Prostate gland (tissue), 2 donors: ENCODE data around the gene CHCHD3. TPM values are rescaled to one million over a fixed set of nuclear protein-coding genes. Genes with fewer than 3 reads are reported as not detected.

Experiments
- DNase-seq: peaks from one replicate; pipeline ENCODE4 v3.0.0-alpha.2; 2019; ENCODE audit warnings: low spot score
- H3K27ac ChIP-seq, 2 donors: fragments of 200-600 bp; sonication (generic); 2 replicates each; pipeline ENCODE4 v1.5.1; 2017 to 2019
- H3K27me3 ChIP-seq: fragments of 200-600 bp; sonication (generic); replicated peaks from 2 replicates; pipeline ENCODE4 v1.5.1; 2019; ENCODE audit not compliant: insufficient read depth
- H3K36me3 ChIP-seq, 2 donors: fragments of 200-600 bp; sonication (generic); 1 replicate in 1 of 2; 2 replicates in 1 of 2; pipeline versions ENCODE4 v1.5.1 to v1.8.1; 2017 to 2019
- H3K4me1 ChIP-seq: fragments of 200-600 bp; sonication (generic); replicated peaks from 2 replicates; pipeline ENCODE4 v1.5.1; 2019
- H3K4me3 ChIP-seq, 2 donors: fragments of 200-600 bp; sonication (generic); 2 replicates each; pipeline ENCODE4 v1.5.1; 2017 to 2019
- H3K9me3 ChIP-seq: fragments of 200-600 bp; sonication (generic); 2 replicates; pipeline ENCODE4 v1.5.1; 2017
- CTCF ChIP-seq, 4 experiments: fragments of 200-600 bp in 2 of 4; fragments of 450-650 bp in 2 of 4; sonication (generic) in 2 of 4; IDR thresholded peaks; 1 replicate in 3 of 4; 2 replicates in 1 of 4; pipeline ENCODE4 v1.5.1; 2016 to 2019; ENCODE audit warnings: antibody characterized with exemption in 4 of 4, mild to moderate bottlenecking in 2 of 4, moderate library complexity in 2 of 4
- POLR2A ChIP-seq: fragments of 450-650 bp; IDR thresholded peaks from one replicate; pipeline ENCODE4 v1.6.1; 2016; ENCODE audit warnings: antibody characterized with exemption, mild to moderate bottlenecking
- POLR2AphosphoS5 ChIP-seq: sonication (generic); formaldehyde crosslinking; IDR thresholded peaks from one replicate; pipeline ENCODE4 v1.6.1; 2017; ENCODE audit warnings: antibody characterized with exemption
- WGBS: methylation state at CpG from one replicate; pipeline ENCODE4 v1.1.5; 2018; 5-methylcytosine and 5-hydroxymethylcytosine counted together
- intact Hi-C: fragments of 100-400 bp; cut with DNase I; formaldehyde crosslinking; loops from one replicate; pipeline ENCODE4 v1.14.2; 2022
- total RNA-seq, 2 donors: library from RNA; depleted of rRNA; stranded (reverse); fragments of >200 nt; gene quantifications; one replicate each; pipeline ENCODE4 v1.1.0, GENCODE V29; 2016

CHCHD3 gene
- total RNA-seq, 2 donors from 2014 or later: 33.2 to 40.9 TPM

GRCh38 chr7:132966754-132967469, 115.0 kb downstream of the CHCHD3 start:
- intact Hi-C loops: no loop called here
- Histone ChIP-seq H3K4me3 (no peak overlapping the region), H3K27me3 (no peaks in the 10 kb centered on the region), H3K36me3 (no peaks in the 10 kb centered on the region), H3K27ac (no peak overlapping the region), H3K9me3 (no peaks in the 10 kb centered on the region), H3K4me1 (no peaks in the 10 kb centered on the region)
- DNase-seq: no peak
- TF ChIP-seq CTCF (IDR thresholded peaks at IDR 0.05) (no peak), POLR2A (no peak), POLR2AphosphoS5 (no peak)
- WGBS: 93% methylated on average over 5 of the region's 5 CpGs

- Histone ChIP-seq H3K36me3 (no peaks in the 10 kb centered on the region), H3K27me3 (no peaks in the 10 kb centered on the region), H3K27ac (no peak overlapping the region), H3K4me3 (no peak overlapping the region), H3K9me3 (no peaks in the 10 kb centered on the region), H3K4me1 (no peaks in the 10 kb centered on the region)
- TF ChIP-seq CTCF (IDR thresholded peaks at IDR 0.05): no peak
- no peak for TF ChIP-seq POLR2AphosphoS5
- TF ChIP-seq POLR2A: no peak
- DNase-seq: no peak
- WGBS: 74% methylated on average over 3 of the region's 3 CpGs
- intact Hi-C loops: no loop called here
Measured at GRCh38 chr7:132965951-132966350, 115.9 kb downstream of the CHCHD3 start.

- Histone ChIP-seq H3K27me3 (no peaks in the 10 kb centered on the region), H3K27ac (no peak overlapping the region), H3K9me3 (no peaks in the 10 kb centered on the region), H3K4me1 (no peaks in the 10 kb centered on the region), H3K36me3 (no peaks in the 10 kb centered on the region), H3K4me3 (no peak overlapping the region)
- no peak for DNase-seq
- no peak for TF ChIP-seq CTCF (IDR thresholded peaks at IDR 0.05)
- no peak for TF ChIP-seq POLR2A
- no peak for TF ChIP-seq POLR2AphosphoS5
- intact Hi-C loops: no loop called here
- WGBS: 75% methylated on average over 6 of the region's 6 CpGs
Measured at GRCh38 chr7:132964876-132965275, 117.0 kb downstream of the CHCHD3 start.

- no peaks in the 10 kb centered on the region for H3K4me1 ChIP-seq
- no peak for DNase-seq
- intact Hi-C loops: no loop called here
- H3K9me3 ChIP-seq: no peaks in the 10 kb centered on the region
- H3K27ac ChIP-seq: no peak overlapping the region
- TF ChIP-seq CTCF (IDR thresholded peaks at IDR 0.05) (no peak), POLR2A (no peak), POLR2AphosphoS5 (no peak)
- no peaks in the 10 kb centered on the region for H3K27me3 ChIP-seq
- H3K4me3 ChIP-seq: no peak overlapping the region
- WGBS: 74% methylated on average over 6 of the region's 6 CpGs
- no peaks in the 10 kb centered on the region for H3K36me3 ChIP-seq
Measured at GRCh38 chr7:132959891-132960290, 122.0 kb downstream of the CHCHD3 start.

GRCh38 chr7:132956556-132956955, 125.3 kb downstream of the CHCHD3 start:
- no peak for TF ChIP-seq POLR2A
- TF ChIP-seq POLR2AphosphoS5: no peak
- TF ChIP-seq CTCF (IDR thresholded peaks at IDR 0.05): no peak
- intact Hi-C loops: no loop called here
- H3K27me3 ChIP-seq: no peaks in the 10 kb centered on the region
- no peaks in the 10 kb centered on the region for H3K36me3 ChIP-seq
- no peak overlapping the region for H3K27ac ChIP-seq
- no peak for DNase-seq
- 90% methylated on average over 2 of the region's 2 CpGs for WGBS
- H3K9me3 ChIP-seq: no peaks in the 10 kb centered on the region
- H3K4me1 ChIP-seq: no peaks in the 10 kb centered on the region
- no peak overlapping the region for H3K4me3 ChIP-seq
